Endothelial cell of umbilical vein (primary cell): ENCODE data around the gene ERCC8. TPM values are rescaled to one million over a fixed set of nuclear protein-coding genes. Genes with fewer than 3 reads are reported as not detected.

Experiments
- BruUV-seq: library from RNA; stranded (reverse); fragments of 400-500 nt; replicated peaks from 2 replicates; lab custom pipeline; 2021; lab: Mats Ljungman, UMichigan
- CTCF ChIA-PET: fragments of 300-600, 350-600 bp; sonication (Branson Sonifier 250); formaldehyde crosslinking; loops from one replicate; lab custom pipeline; 2021; ENCODE audit warnings: antibody characterized with exemption, inconsistent platforms; lab: Charles Lee
- POLR2A ChIA-PET: fragments of 300-600, 350-600 bp; sonication (Branson Sonifier 250); formaldehyde crosslinking; loops from one replicate; lab custom pipeline; 2021; ENCODE audit warnings: antibody characterized with exemption, inconsistent platforms; lab: Charles Lee
- DNase-seq: peaks from one replicate; pipeline ENCODE4 v3.0.0-alpha.2; 2011; ENCODE audit warnings: low read depth, low spot score
- FAIRE-seq: peaks from 2 replicates; lab custom pipeline; 2011; peaks lifted over from hg19 to GRCh38; lab: Jason Lieb, UNC
- H2AFZ ChIP-seq: 2 replicates; pipeline ENCODE4 v1.6.0; 2012; ENCODE audit warnings: low read depth, low read length, control low read depth, inconsistent platforms
- H3K27ac ChIP-seq: 2 replicates; pipeline ENCODE4 v1.5.1; 2011; ENCODE audit warnings: low read depth, mild to moderate bottlenecking, control low read depth, low read length, moderate library complexity; ENCODE audit not compliant: insufficient read depth
- H3K27me3 ChIP-seq, 2 experiments: 2 replicates each; pipeline versions ENCODE4 v1.6.0 to v1.6.1; 2011; ENCODE audit warnings: low read length in 2 of 2, mixed read lengths in 1 of 2; ENCODE audit not compliant: control insufficient read depth in 2 of 2, insufficient read depth in 2 of 2
- H3K36me3 ChIP-seq, 2 experiments: 2 replicates in 1 of 2; 3 replicates in 1 of 2; pipeline ENCODE4 v1.5.1; 2011; ENCODE audit warnings: low read length in 2 of 2, mild to moderate bottlenecking in 1 of 2, moderate library complexity in 1 of 2; ENCODE audit not compliant: control insufficient read depth in 2 of 2, insufficient read depth in 2 of 2; ENCODE audit errors: extremely low read depth in 1 of 2
- H3K4me1 ChIP-seq: 3 replicates; pipeline ENCODE4 v1.5.1; 2011; ENCODE audit warnings: mild to moderate bottlenecking, low read length; ENCODE audit not compliant: control insufficient read depth, insufficient read depth; ENCODE audit errors: extremely low read depth
- H3K4me2 ChIP-seq: 2 replicates; pipeline ENCODE4 v1.6.1; 2011; ENCODE audit warnings: low read length, control low read depth, mixed read lengths; ENCODE audit not compliant: insufficient read depth
- H3K4me3 ChIP-seq, 3 experiments: fragments of 200-600 bp in 1 of 3; sonication (generic), shearing (Covaris generic) in 1 of 3; replicated peaks in 1 of 3; 2 replicates each; pipeline ENCODE4 v1.5.1; 2011 to 2016; ENCODE audit warnings: control low read depth in 3 of 3, low read length in 3 of 3, mild to moderate bottlenecking in 2 of 3, inconsistent platforms in 1 of 3, low read depth in 1 of 3, moderate library complexity in 1 of 3; ENCODE audit not compliant: insufficient read depth in 1 of 3
- H3K79me2 ChIP-seq: 2 replicates; pipeline ENCODE4 v1.6.0; 2012; ENCODE audit warnings: low read length, inconsistent platforms; ENCODE audit not compliant: control insufficient read depth, insufficient read depth
- H3K9ac ChIP-seq: replicated peaks from 2 replicates; pipeline ENCODE3; 2011; ENCODE audit warnings: low read length, control low read depth; ENCODE audit not compliant: insufficient read depth; ENCODE audit errors: extremely low read depth
- H3K9me1 ChIP-seq: replicated peaks from 3 replicates; pipeline ENCODE4 v1.6.0; 2011; ENCODE audit warnings: mild to moderate bottlenecking, low read length; ENCODE audit not compliant: control insufficient read depth, insufficient read depth; ENCODE audit errors: extremely low read depth
- H3K9me3 ChIP-seq: replicated peaks from 2 replicates; pipeline ENCODE4 v1.5.1; 2012; ENCODE audit warnings: low read length, inconsistent platforms; ENCODE audit not compliant: control insufficient read depth, insufficient read depth
- H4K20me1 ChIP-seq: replicated peaks from 2 replicates; pipeline ENCODE3; 2011; ENCODE audit warnings: mild to moderate bottlenecking, low read length; ENCODE audit not compliant: control insufficient read depth, insufficient read depth; ENCODE audit errors: extremely low read depth
- EZH2 ChIP-seq: IDR thresholded peaks from 2 replicates; pipeline ENCODE4 v1.6.1; 2012; ENCODE audit warnings: borderline replicate concordance, low read depth, mild to moderate bottlenecking, moderate library complexity, low read length, inconsistent platforms; ENCODE audit not compliant: severe bottlenecking
- FOS ChIP-seq: IDR thresholded peaks from 2 replicates; pipeline ENCODE4 v1.6.1; 2011; ENCODE audit warnings: mild to moderate bottlenecking, low read length, moderate library complexity, borderline replicate concordance; ENCODE audit not compliant: insufficient read depth
- MAX ChIP-seq: IDR thresholded peaks from 2 replicates; pipeline ENCODE4 v1.6.1; 2011; ENCODE audit not compliant: insufficient read depth, insufficient read length
- dilution Hi-C: fragments of 300-500 bp; cut with MboI; formaldehyde crosslinking; loops from one replicate; pipeline ENCODE4 v1.15.0; 2019; ENCODE audit warnings: low sequenced_read_pairs; ENCODE audit not compliant: extremely low pct_ligation_motif_present
- intact Hi-C: fragments of 100-400 bp; cut with micrococcal nuclease; formaldehyde crosslinking; loops from one replicate; pipeline ENCODE4 v1.10.0; 2022
- polyA plus RNA-seq, 4 experiments: library from polyadenylated mRNA; depleted of rRNA in 3 of 4; stranded (reverse) in 3 of 4; unstranded in 1 of 4; fragments of >200 nt; gene quantifications; 2 replicates each; pipeline versions ENCODE4 v1.2.1 to v1.2.3, GENCODE V29; 2011 to 2012; ENCODE audit warnings: missing spikeins in 1 of 4
- total RNA-seq: library from RNA; stranded (reverse); gene quantifications from 2 replicates; pipeline ENCODE4 v1.2.3, GENCODE V29; 2021
- TF ChIP-seq, protein P1 (sequence below), 2 donors: IDR thresholded peaks; 1 replicate in 1 of 2; 2 replicates in 1 of 2; pipeline ENCODE4 v1.5.1; 2011; ENCODE audit warnings: low read length in 2 of 2, mild to moderate bottlenecking in 2 of 2, moderate library complexity in 2 of 2, control low read depth in 1 of 2, inconsistent platforms in 1 of 2, low read depth in 1 of 2; ENCODE audit not compliant: insufficient read depth in 1 of 2; ENCODE audit errors: extremely low read depth in 1 of 2

ERCC8 gene
- total and polyA plus RNA-seq, 2 donors (not counting 3 experiments of a cell fraction or from before 2014, with no cell fraction given), result 10.4 to 11.8 TPM

GRCh38 chr5:60993875-60994571 lies 49.2 kb upstream of the ERCC8 start:
- H3K36me3 ChIP-seq, result peaks cover 0 to 3% of the 10 kb centered on the region in 2 experiments
- H4K20me1 ChIP-seq, result no peaks in the 10 kb centered on the region
- no peak overlapping the region for H3K9ac ChIP-seq
- no peak overlapping the region for H2AFZ ChIP-seq
- H3K9me1 ChIP-seq, result no peaks in the 10 kb centered on the region
- H3K4me2 ChIP-seq, result no peak overlapping the region
- H3K27me3 ChIP-seq, result no peaks in the 10 kb centered on the region
- H3K4me1 ChIP-seq, result peaks cover 15% of the 10 kb centered on the region
- POLR2A ChIA-PET, result no interaction called here
- FAIRE-seq, result no peak
- intact Hi-C loops, result no loop called here
- CTCF ChIA-PET, result no interaction called here
- no peak for DNase-seq
- BruUV-seq, result no TSS peak
- H3K79me2 ChIP-seq, result no peaks in the 10 kb centered on the region
- TF ChIP-seq MAX (no peak), FOS (no peak), EZH2 (no peak)
- TF ChIP-seq, protein P1, sequence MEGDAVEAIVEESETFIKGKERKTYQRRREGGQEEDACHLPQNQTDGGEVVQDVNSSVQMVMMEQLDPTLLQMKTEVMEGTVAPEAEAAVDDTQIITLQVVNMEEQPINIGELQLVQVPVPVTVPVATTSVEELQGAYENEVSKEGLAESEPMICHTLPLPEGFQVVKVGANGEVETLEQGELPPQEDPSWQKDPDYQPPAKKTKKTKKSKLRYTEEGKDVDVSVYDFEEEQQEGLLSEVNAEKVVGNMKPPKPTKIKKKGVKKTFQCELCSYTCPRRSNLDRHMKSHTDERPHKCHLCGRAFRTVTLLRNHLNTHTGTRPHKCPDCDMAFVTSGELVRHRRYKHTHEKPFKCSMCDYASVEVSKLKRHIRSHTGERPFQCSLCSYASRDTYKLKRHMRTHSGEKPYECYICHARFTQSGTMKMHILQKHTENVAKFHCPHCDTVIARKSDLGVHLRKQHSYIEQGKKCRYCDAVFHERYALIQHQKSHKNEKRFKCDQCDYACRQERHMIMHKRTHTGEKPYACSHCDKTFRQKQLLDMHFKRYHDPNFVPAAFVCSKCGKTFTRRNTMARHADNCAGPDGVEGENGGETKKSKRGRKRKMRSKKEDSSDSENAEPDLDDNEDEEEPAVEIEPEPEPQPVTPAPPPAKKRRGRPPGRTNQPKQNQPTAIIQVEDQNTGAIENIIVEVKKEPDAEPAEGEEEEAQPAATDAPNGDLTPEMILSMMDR (IDR thresholded peaks at IDR 0.05; ENCODE audit: extremely low read depth in 1 of 2, insufficient read depth in 1 of 2, low read depth in 1 of 2, low read length in 2 of 2), result no peak
- no peaks in the 10 kb centered on the region for H3K9me3 ChIP-seq
- no peak overlapping the region for H3K4me3 ChIP-seq
- dilution Hi-C loops, result no loop called here
- no peak overlapping the region for H3K27ac ChIP-seq
